ENCODE results near the gene RTL9.

DNA sequence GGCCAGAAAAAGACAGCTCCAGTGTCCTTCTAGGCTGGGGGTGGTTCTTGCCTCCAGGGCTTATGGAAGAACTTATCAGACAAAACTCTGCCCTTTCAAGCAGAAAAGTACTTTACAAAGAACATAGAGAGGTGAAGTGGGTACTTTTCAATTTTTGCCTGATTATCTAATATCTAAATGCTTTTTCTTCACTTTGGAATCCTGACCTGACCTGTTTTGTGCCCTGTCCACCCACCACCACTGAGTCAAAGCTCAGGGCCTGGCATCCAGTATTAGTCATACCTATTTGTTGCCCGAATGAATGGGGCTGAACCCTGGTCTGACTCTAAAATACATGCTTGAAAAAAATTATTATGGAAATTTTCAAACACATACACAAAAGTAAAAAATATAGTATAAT lies 37.2 kb downstream of the RTL9 start:
- TF ChIP-seq, protein P1, sequence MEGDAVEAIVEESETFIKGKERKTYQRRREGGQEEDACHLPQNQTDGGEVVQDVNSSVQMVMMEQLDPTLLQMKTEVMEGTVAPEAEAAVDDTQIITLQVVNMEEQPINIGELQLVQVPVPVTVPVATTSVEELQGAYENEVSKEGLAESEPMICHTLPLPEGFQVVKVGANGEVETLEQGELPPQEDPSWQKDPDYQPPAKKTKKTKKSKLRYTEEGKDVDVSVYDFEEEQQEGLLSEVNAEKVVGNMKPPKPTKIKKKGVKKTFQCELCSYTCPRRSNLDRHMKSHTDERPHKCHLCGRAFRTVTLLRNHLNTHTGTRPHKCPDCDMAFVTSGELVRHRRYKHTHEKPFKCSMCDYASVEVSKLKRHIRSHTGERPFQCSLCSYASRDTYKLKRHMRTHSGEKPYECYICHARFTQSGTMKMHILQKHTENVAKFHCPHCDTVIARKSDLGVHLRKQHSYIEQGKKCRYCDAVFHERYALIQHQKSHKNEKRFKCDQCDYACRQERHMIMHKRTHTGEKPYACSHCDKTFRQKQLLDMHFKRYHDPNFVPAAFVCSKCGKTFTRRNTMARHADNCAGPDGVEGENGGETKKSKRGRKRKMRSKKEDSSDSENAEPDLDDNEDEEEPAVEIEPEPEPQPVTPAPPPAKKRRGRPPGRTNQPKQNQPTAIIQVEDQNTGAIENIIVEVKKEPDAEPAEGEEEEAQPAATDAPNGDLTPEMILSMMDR (conservative IDR thresholded peaks at IDR 0.05; ENCODE audit: low read depth, low read length) = no peak
- TF ChIP-seq EZH2 (IDR thresholded peaks at IDR 0.05; ENCODE audit: low read length, unreplicated experiment) = no peak
- TF ChIP-seq EZH2phosphoT487 (IDR thresholded peaks at IDR 0.05; ENCODE audit: borderline replicate concordance, low read length) = no peak

Measured in PC-3 (cell line).